ENCODE results near the gene OR4D1.

- no peak for TF ChIP-seq EZH2phosphoT487 (IDR thresholded peaks at IDR 0.05; ENCODE audit: low read depth, severe bottlenecking, unreplicated experiment)
- TF ChIP-seq, protein P1, sequence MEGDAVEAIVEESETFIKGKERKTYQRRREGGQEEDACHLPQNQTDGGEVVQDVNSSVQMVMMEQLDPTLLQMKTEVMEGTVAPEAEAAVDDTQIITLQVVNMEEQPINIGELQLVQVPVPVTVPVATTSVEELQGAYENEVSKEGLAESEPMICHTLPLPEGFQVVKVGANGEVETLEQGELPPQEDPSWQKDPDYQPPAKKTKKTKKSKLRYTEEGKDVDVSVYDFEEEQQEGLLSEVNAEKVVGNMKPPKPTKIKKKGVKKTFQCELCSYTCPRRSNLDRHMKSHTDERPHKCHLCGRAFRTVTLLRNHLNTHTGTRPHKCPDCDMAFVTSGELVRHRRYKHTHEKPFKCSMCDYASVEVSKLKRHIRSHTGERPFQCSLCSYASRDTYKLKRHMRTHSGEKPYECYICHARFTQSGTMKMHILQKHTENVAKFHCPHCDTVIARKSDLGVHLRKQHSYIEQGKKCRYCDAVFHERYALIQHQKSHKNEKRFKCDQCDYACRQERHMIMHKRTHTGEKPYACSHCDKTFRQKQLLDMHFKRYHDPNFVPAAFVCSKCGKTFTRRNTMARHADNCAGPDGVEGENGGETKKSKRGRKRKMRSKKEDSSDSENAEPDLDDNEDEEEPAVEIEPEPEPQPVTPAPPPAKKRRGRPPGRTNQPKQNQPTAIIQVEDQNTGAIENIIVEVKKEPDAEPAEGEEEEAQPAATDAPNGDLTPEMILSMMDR (IDR thresholded peaks at IDR 0.05; ENCODE audit: poor library complexity), result no peak
Observed at GRCh38 chr17:58204796-58205195, 56.6 kb downstream of the OR4D1 start.

Data from hepatocyte (in vitro differentiated cells).